ENCODE results near the gene HOOK1. TPM values are rescaled to one million over a fixed set of nuclear protein-coding genes. Genes with fewer than 3 reads are reported as not detected.
"Not testable (repeated sequence)": the region's sequence is repeated elsewhere in the genome, so short reads cannot be mapped to it uniquely, and the experiment has no call there.

Gene HOOK1
- total RNA-seq, 4 donors from 2014 or later: 0.40 to 2.0 (median 0.47) TPM; not detected in 1

GRCh38 chr1:59852117-59852516 lies 37.4 kb downstream of the HOOK1 start:
- WGBS, 2 donors (ENCODE audit: low coverage in 1 of 2): 63 to 65% methylated on average over 1 of the region's 1 CpG
- Histone ChIP-seq H3K4me3 (no peak overlapping the region), H3K27ac (no peak overlapping the region), H3K4me1 (no peaks in the 10 kb centered on the region), H3K27me3 (no peaks in the 10 kb centered on the region), H3K36me3 (no peaks in the 10 kb centered on the region), H3K9me3 (peaks cover 0 to 7% (median 0%) of the 10 kb centered on the region in 3 donors)
- TF ChIP-seq EP300 (IDR thresholded peaks at IDR 0.05): no peak
- TF ChIP-seq POLR2AphosphoS5 (IDR thresholded peaks at IDR 0.05): no peak
- TF ChIP-seq CTCF (IDR thresholded peaks at IDR 0.05): no peak
- TF ChIP-seq POLR2A (IDR thresholded peaks at IDR 0.05): no peak
- ATAC-seq: no peak

GRCh38 chr1:59855297-59855696 lies 40.5 kb downstream of the HOOK1 start:
- H3K9me3 ChIP-seq, H3K4me3 ChIP-seq, H3K27ac ChIP-seq, H3K27me3 ChIP-seq, H3K36me3 ChIP-seq, ATAC-seq, H3K4me1 ChIP-seq: not testable (repeated sequence)
- 100% methylated on average over 1 of the region's 1 CpG; no CpG with 5 or more reads in 1 of the 2 donors for WGBS, 2 donors (ENCODE audit: low coverage in 1 of 2)

- Histone ChIP-seq H3K4me3 (no peak overlapping the region), H3K4me1 (no peaks in the 10 kb centered on the region), H3K27ac (no peak overlapping the region), H3K36me3 (no peaks in the 10 kb centered on the region), H3K9me3 (peaks cover 0 to 7% (median 0%) of the 10 kb centered on the region in 3 donors), H3K27me3 (no peaks in the 10 kb centered on the region)
- 74 to 80% methylated on average over 1 to 4 of the region's 4 CpGs for WGBS, 2 donors (ENCODE audit: low coverage in 1 of 2)
- no peak for TF ChIP-seq EP300 (IDR thresholded peaks at IDR 0.05)
- no peak for TF ChIP-seq CTCF (IDR thresholded peaks at IDR 0.05)
- no peak for TF ChIP-seq POLR2A (IDR thresholded peaks at IDR 0.05)
- no peak for TF ChIP-seq POLR2AphosphoS5 (IDR thresholded peaks at IDR 0.05)
- ATAC-seq: no peak
These were observed 42.1 kb downstream of the HOOK1 start for GRCh38 chr1:59856725-59857338.

GRCh38 chr1:59857679-59858354 lies 43.1 kb downstream of the HOOK1 start:
- TF ChIP-seq POLR2A (IDR thresholded peaks at IDR 0.05) (no peak), POLR2AphosphoS5 (IDR thresholded peaks at IDR 0.05) (no peak), EP300 (IDR thresholded peaks at IDR 0.05) (no peak), CTCF (IDR thresholded peaks at IDR 0.05) (no peak)
- ATAC-seq: no peak
- peaks cover 0 to 7% (median 0%) of the 10 kb centered on the region in 3 donors for H3K9me3 ChIP-seq
- H3K4me3 ChIP-seq: no peak overlapping the region
- 77 to 79% methylated on average over 5 of the region's 5 CpGs for WGBS, 2 donors (ENCODE audit: low coverage in 1 of 2)
- no peak overlapping the region for H3K27ac ChIP-seq
- H3K36me3 ChIP-seq: no peaks in the 10 kb centered on the region
- H3K27me3 ChIP-seq: no peaks in the 10 kb centered on the region
- H3K4me1 ChIP-seq: no peaks in the 10 kb centered on the region

- H3K36me3 ChIP-seq: no peaks in the 10 kb centered on the region
- WGBS, 2 donors (ENCODE audit: low coverage in 1 of 2): 93 to 94% methylated on average over 2 of the region's 2 CpGs
- H3K27me3 ChIP-seq: no peaks in the 10 kb centered on the region
- H3K9me3 ChIP-seq: no peaks in the 10 kb centered on the region
- H3K4me3 ChIP-seq: no peak overlapping the region
- no peak for ATAC-seq
- TF ChIP-seq POLR2AphosphoS5 (IDR thresholded peaks at IDR 0.05): no peak
- no peak for TF ChIP-seq CTCF (IDR thresholded peaks at IDR 0.05)
- TF ChIP-seq POLR2A (IDR thresholded peaks at IDR 0.05): no peak
- no peak for TF ChIP-seq EP300 (IDR thresholded peaks at IDR 0.05)
- no peaks in the 10 kb centered on the region for H3K4me1 ChIP-seq
- no peak overlapping the region for H3K27ac ChIP-seq
These were observed 51.7 kb downstream of the HOOK1 start for GRCh38 chr1:59866462-59866861.

Measured in gastroesophageal sphincter (tissue), 4 donors.